ENCODE data around the gene METTL26.

DNA sequence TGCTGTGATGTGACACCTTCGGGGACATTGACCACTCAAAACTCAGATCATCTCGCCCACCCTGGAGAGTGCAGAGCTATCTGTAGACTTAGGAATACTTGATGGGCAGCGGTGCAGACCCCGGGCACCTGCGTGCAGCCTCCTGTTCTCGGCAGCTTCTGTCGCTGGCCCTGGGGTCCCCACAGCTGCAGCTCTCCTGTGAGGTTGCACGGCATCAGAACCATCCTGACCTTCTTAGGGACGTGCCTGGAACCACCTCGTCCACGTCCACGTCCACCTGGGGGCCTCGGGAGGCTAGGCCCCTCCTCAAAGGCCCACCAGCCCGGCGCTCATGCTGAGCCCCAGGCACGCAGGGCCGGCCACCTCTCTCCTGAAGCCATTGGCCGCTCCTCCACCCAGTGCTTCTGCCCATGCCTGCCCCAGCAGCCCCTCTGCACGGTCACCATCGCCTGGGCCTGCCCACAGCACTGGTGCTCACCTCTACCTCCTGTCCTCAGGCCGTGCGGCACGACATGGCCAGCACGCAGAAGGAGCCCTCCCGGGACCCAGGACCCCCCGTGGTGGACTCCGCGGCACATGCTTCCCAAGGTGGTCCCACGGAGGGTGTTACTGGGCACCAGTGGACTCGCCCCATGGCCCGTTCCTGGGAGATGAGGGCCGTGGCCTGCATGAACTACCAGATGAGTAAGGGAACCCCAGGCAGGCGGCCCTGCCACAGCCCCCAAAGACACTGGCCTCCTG, 7.6 kb downstream of the METTL26 start:
- no peak for TF ChIP-seq RFX5 (IDR thresholded peaks at IDR 0.05; ENCODE audit: low read depth, low read length)
- TF ChIP-seq, protein P1, sequence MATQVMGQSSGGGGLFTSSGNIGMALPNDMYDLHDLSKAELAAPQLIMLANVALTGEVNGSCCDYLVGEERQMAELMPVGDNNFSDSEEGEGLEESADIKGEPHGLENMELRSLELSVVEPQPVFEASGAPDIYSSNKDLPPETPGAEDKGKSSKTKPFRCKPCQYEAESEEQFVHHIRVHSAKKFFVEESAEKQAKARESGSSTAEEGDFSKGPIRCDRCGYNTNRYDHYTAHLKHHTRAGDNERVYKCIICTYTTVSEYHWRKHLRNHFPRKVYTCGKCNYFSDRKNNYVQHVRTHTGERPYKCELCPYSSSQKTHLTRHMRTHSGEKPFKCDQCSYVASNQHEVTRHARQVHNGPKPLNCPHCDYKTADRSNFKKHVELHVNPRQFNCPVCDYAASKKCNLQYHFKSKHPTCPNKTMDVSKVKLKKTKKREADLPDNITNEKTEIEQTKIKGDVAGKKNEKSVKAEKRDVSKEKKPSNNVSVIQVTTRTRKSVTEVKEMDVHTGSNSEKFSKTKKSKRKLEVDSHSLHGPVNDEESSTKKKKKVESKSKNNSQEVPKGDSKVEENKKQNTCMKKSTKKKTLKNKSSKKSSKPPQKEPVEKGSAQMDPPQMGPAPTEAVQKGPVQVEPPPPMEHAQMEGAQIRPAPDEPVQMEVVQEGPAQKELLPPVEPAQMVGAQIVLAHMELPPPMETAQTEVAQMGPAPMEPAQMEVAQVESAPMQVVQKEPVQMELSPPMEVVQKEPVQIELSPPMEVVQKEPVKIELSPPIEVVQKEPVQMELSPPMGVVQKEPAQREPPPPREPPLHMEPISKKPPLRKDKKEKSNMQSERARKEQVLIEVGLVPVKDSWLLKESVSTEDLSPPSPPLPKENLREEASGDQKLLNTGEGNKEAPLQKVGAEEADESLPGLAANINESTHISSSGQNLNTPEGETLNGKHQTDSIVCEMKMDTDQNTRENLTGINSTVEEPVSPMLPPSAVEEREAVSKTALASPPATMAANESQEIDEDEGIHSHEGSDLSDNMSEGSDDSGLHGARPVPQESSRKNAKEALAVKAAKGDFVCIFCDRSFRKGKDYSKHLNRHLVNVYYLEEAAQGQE (IDR thresholded peaks at IDR 0.05; ENCODE audit: low read depth, low read length) = no peak

Measured in GM12878 (cell line).